NCI-H345 treated with DMSO at 0.1 percent for 48 hours (cell line): ENCODE measurements around the gene SCMH1.
"Not testable (repeated sequence)": the region's sequence is repeated elsewhere in the genome, so short reads cannot be mapped to it uniquely, and the experiment has no call there.

Experiments
- DNase-seq: peaks from one replicate; lab custom pipeline; 2025; ENCODE audit not compliant: unreplicated experiment; lab: John Stamatoyannopoulos, UW

SCMH1 gene

GRCh38 chr1:41215623-41216022 lies 26.5 kb downstream of the SCMH1 start:
- DNase-seq: no peak

GRCh38 chr1:41213341-41213740 lies 28.8 kb downstream of the SCMH1 start:
- DNase-seq: no peak

DNA sequence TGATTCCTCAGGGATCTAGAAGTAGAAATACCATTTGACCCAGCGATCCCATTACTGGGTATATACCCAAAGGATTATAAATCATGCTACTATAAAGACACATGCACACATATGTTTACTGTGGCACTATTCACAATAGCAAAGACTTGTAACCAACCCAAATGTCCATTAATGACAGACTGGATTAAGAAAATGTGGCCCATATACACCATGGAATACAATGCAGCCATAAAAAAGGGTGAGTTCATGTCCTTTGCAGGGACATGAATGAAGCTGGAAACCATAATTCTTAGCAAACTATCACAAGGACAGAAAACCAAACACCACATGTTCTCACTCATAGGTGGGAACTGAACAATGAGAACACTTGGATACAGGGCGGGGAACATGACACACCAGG lies 30.5 kb downstream of the SCMH1 start:
- not testable (repeated sequence) for DNase-seq

DNA sequence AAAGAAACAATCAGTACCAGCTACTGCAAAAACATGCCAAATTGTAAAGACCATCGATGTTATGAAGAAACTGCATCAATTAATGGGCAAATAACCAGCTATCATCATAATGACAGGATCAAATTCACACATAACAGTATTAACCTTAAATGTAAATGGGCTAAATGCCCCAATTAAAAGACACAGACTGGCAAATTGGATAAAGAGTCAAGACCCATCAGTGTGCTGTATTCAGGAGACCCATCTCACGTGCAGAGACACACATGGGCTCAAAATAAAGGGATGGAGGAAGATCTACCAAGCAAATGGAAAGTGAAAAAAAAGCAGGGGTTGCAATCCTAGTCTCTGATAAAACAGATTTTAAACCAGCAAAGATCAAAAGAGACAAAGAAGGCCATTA lies 35.1 kb downstream of the SCMH1 start:
- not testable (repeated sequence) for DNase-seq

DNA sequence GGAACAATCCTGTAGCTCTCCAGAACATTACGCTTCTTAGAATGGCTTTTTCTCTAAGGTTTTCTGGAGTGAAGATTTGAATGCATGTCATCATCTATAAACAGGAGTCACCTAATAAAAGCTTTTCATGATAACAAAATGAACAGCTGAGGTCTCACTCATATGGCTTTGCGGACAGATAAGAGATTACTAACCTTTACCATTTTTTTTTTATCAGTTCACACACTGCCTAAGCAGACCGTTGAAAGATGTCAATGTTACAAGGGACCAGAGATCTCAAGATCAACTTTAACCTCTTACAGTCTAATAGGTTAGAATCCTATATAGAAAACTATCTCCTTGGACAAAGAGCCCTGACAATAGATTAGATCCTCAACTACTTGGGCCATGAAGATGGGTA lies 41.4 kb downstream of the SCMH1 start:
- DNase-seq: no peak

GRCh38 chr1:41199375-41199774 lies 42.7 kb downstream of the SCMH1 start:
- DNase-seq: no peak

GRCh38 chr1:41192456-41193178 lies 49.5 kb downstream of the SCMH1 start:
- no peak for DNase-seq

- DNase-seq: no peak
These were observed 57.7 kb downstream of the SCMH1 start for GRCh38 chr1:41184446-41184845.

DNA sequence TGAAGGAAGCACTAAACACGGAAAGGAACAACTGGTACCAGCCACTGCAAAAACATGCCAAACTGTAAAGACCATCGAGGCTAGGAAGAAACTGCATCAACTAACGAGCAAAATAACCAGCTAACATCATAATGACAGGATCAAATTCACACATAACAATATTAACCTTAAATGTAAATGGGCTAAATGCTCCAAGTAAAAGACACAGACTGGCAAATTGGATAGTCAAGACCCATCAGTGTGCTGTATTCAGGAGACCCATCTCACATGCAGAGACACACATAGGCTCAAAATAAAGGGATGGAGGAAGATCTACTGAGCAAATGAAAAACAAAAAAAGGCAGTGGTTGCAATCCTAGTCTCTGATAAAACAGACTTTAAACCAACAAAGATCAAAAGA lies 63.9 kb downstream of the SCMH1 start:
- DNase-seq: not testable (repeated sequence)

DNA sequence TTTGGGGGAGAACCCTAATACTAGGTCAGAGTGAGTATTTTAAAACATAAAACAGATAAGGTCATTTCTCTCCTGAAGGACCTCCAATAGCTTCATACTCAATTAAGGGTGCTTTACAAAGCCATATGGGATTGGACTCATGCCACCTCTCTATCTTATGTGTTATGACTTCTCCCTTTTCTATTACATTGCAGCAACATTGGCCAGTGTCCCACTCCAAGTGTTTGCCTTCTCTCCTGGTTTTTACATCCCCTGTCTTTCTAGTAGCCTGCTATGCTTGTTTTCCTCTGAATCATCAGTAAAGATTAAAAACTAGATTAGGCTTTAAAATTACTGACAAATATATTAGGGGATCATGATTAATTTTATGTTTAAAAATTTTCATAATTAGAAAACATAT lies 66.6 kb downstream of the SCMH1 start:
- DNase-seq: no peak

- no peak for DNase-seq
These were observed 67.9 kb downstream of the SCMH1 start for GRCh38 chr1:41174170-41174569.

DNA sequence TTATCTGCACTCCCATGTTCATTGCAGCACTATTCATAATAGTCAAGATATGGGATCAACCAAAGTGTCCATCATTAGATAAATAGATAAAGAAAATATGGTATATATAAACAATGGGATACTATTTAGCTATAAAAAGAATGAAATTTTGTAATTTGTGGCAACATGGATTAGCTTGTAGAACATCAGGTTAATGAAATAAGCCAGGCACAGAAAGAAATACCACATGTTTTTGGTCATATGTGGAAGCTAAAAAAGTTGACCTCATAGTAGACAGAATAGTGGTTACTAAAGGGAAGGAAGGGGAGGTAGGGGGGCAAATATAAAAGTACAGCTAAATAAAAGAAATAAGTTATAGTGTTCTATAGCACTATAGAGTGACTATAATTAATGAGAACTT lies 68.5 kb downstream of the SCMH1 start:
- no peak for DNase-seq

GRCh38 chr1:41171266-41171874 lies 70.7 kb downstream of the SCMH1 start:
- no peak for DNase-seq

DNA sequence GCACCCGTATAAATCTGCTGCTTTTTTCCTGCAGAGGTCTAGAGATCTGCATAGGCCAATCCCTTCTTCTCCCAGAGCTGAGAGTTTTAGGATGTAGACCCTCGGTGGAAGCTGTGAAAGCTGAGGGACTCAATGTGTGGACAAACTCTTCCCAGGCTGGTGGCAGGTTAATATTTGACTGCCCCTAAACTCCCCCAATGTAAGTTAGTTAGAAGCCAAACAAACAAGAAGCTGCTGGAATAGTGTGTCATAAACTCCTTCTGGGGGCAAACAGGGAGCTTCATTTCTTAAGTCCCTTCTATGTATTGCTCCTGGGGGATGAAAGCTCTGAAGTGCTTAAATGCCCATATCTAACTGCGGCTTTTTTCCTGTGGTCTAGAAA lies 72.3 kb downstream of the SCMH1 start:
- DNase-seq: no peak

GRCh38 chr1:41169066-41169798 lies 72.9 kb downstream of the SCMH1 start:
- DNase-seq: no peak

DNA sequence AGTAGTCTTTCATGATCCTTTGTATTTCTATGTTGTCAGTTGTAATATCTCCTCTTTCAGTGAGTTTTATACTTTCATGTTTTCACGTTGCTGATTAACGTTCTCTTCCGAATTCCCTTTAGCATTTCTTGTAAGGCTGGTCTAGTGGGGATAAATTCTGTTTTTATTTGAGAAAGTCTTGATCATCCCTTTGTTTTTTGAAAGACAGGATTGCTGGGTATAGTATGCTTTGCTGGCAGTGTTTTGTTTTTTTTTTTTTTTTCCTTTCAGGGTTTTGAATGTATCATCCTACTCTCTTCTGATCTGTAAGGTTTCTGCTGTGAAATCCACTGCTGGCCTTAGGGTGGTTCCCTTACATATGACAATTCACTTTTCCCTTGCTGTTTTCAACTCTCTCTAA lies 74.4 kb downstream of the SCMH1 start:
- no peak for DNase-seq

- DNase-seq: no peak
These were observed 77.4 kb downstream of the SCMH1 start for GRCh38 chr1:41164727-41165126.

GRCh38 chr1:41162441-41162840 lies 79.7 kb downstream of the SCMH1 start:
- no peak for DNase-seq

DNA sequence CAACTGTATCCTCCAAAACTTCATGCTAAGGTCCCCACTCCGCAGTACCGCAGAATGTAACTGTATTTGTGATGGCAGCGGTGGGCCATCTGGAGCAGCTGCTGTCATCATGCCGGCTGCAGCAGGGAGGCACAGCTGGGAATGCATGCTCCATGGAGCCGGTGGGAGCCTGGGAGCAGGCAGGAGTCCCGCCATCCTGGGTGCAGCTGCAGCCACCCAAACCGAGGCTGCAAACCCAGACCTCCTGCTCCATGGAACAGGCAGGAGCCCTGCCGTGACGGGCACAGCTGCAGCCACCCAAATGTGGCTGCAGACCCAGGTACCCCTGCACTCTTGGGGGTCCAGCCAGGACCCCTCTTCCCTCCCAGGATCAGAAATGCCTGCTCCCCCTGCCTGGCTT lies 80.3 kb downstream of the SCMH1 start:
- no peak for DNase-seq

DNA sequence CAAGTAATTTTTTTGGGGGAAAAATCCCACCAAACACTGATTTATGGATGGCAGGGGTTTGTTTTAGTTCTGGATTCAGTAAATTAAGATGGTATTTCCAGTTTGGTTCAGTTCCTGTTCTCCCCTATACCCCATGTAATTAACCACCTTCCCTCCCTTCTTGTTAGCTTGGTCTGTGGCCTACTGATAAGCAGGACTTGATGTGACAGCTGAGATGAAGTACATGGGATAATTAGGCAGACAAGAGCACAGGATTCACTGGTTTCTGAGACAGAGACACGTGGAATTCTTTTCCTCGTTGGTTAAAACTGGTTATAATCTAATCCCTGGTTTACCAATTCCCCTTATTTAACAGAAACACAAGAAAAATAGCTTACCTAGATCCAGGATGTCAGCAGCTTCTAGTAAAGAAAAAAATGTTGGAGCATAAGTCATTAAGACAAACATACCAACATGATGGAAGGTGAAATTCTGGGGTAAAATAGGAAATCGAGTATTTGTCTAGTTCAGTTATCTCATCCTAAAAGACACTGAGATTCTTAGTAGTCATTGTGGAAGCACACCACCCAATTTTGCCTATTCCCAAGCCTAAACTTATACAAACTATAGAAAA lies 81.5 kb downstream of the SCMH1 start:
- no peak for DNase-seq

DNA sequence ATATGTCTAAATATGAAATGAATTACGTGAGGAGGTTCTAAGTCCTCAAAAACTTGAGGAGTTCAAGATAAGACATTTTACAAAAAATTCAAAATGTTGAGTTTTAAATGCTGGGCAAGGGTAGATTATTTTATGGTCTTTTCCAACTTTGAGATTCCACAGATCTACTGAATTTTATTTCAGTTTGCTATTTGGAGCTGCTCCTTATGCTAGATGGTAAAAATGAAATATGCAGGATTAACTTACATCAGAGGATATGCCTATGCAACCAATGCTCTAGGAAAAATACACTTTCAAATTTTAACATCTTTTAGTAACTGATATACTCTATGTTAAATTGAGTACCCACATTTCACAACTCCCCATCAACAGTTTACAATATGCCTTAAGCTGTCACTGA lies 83.1 kb downstream of the SCMH1 start:
- DNase-seq: no peak
